NCI-H1694 (cell line): Measurements from ENCODE around the gene CHRM4.

Experiments used
- DNase-seq: peaks from one replicate; lab custom pipeline; 2025; lab: John Stamatoyannopoulos, UW

The CHRM4 gene

DNA sequence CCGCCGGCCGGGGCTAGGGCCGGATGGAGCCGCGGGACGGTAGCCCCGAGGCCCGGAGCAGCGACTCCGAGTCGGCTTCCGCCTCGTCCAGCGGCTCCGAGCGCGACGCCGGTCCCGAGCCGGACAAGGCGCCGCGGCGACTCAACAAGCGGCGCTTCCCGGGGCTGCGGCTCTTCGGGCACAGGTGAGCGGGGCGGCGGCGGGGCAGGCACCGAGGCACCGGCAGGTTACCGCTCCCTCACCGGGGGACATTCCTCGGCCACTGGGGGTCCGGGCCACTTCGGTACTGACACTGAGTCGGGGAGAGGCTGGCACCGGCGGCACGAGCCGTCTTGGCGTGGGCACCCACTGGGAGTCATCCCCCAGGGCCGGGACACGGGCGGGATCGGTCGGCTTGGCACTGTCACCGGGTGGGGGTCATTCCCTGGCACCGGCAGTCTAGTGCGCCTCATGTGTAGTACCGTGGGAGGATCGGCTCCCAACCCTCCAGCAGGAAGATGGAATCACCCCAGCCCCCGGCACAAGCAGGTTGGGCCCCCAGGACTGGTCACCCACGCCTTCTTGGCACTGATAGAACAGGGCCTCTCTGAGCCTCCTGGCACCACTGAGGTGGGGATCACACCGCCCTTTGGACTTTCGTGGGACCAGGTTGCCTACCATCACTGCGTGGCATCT is 43.8 kb downstream of the CHRM4 start:
- DNase-seq, result no peak

DNA sequence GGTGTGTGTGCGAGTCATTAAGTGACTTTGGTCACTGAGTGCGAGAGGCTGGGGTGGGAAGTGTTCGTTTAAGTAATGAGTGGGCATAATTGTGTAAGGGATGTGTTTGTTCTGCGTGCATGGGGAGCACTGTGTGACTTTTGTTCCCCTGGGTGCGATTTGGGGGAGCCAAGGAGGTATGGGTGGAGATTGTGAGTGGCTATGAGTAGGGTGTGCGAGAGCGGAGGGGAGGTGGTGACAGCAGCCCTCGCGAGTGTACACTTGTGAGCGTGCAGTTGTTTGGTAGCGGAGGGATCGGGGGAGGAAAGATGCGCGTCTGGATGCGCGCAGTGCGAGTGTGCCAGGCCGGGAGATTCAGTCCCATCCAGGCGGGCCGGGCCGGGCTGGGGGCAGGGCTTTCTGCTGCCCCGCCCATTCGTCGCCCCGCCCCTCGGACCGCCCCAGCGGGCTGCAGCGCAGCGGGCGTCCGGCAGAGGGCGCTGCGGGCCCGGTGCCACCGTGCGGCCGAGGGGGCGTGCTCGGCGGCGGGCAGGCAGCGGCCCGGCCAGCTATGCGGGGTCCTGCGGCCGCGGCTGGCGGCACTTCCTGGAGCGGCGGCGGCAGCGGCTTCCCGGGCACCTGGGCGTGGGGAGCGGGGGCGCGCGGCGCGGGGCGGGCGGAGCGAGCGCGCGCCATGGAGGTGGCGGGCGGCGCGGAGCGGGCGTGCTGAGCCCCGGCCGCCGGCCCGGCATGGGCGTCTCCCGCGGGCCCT is 44.5 kb downstream of the CHRM4 start, which contains the start of gene DGKZ:
Gene DGKZ (plus strand): TSS at position 578 of the 751 bp plus-strand sequence. CDS start 197 bp downstream, outside the sequence.
- no peak for DNase-seq

DNA sequence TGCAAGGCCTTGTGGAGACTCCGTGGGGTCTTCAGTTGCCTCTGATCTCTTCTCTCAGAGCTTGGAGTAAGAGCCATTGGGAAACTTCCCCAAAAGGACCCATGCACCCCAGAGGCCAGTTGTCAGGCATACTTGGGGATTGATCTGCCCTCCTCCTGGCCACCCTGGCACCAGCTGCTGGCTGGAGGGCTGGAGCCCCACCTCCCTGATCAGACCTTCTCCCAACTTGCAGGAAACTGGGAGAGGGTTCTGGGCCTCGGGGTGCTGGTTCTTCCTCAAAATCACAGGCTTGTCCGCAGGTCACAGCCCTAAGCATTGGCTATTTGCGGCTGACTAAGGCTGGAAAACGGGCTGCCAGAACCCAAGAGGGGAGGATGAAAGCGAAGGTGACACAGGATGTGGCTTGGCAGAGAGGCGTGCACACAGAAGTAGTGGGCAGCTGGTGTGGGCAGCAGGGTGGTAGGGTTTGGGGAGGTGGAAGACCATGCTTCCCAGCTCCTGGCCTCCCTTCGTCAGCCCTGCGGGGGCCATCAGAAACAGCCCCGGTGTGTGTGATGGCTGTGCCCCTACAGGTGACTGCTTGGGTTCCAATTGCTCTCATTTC is 45.6 kb downstream of the CHRM4 start:
- DNase-seq, result no peak

DNA sequence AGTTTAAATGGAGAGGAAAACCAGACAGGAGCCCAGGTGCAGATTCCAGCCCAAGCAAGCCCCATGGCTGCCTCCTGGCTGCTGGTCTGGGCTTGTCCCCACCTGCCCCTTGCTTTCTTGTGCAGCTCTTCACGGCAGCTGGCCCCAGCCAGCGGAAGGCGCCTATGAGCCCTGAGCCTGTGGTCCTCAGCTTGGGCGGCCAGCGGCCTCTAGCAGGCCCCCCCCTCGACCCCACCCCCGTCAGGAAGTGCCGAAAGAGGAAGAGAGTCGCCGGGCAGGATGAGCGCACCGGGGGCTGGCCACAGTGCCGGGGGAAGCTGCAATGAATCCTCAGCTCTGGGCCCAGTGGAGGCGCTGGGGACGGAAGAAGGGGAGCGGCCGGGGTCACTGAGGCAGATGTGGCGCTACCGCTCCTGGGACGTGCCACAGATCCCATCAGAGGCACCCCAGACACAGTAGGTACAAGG is 46.4 kb downstream of the CHRM4 start:
- DNase-seq, result no peak

DNA sequence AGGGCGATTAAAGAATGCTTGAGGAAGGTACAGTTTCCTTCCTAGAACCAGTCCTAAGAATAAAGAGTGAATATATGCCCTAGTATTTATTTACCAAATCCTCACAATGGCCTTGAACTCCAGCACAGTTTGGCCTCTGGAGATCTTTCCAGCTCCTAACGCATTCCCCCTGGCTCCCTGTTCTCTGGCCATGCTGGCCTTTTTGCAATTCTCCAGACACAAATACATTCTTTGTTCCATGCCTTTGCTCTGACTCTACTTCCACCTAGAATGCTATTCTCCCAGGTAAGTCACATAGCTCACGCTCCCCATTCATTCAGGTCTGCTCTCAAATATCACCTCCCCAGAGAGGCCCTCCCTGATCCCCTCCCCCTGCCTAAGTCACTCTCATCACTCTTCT is 48.1 kb downstream of the CHRM4 start:
- no peak for DNase-seq

DNA sequence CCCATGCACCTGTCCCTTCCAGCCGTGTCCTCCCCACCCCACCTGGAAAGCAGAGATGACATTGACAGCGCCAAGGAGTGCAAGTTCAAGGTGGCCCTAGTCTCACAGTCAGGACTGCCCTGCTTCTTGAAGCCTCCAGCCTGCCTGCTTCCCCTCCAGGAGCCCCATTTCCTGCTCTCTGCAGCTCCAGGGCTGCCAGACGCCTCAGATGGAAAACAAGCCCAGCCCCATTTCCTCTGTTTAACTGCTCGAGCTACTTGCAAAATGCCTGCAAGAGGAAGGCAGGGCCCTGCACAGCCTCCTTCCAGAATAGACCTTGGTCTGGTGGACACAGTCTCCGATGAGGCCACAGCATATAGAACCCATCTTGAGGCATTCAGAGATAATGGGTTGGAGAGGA is 49.3 kb downstream of the CHRM4 start:
- DNase-seq, result no peak

DNA sequence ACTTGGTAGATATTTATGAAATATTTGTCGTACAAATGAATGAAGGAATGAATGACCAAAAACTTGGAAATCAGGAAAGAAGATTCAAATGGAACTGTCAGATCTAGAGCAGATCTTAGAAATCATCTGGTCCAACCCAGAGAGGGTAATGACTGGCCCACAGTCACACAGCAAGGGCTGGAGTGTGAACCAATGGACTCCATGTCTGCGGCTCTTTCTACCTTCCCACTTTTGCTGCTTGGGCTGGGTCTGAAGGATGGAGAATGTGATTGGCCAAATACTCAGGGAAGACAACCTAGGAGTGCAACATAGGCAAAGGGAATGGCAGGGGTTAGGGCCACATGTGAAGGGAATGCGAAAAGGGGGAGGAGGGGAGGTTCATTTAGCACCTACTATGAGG is 50.1 kb downstream of the CHRM4 start:
- no peak for DNase-seq

DNA sequence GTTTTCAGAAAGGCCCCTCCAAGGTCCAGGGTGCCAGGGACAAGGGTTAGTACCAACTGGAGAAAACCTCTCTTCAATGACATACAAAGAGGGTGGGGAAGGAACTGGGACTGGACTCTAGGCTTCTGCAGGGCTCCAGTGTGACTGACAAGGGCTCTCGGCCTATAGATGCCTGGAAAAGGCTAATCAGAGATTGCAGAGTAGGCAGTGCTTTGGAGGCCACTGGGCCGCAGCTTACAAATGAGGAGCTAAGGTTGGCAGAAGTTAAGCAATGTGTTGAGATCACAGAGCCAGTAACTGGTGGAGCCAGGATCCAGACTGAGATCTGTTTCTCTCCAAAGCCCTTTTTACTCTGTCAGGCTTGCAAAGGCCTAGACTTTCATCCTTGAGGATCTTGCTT is 51.8 kb downstream of the CHRM4 start:
- DNase-seq, result no peak

DNA sequence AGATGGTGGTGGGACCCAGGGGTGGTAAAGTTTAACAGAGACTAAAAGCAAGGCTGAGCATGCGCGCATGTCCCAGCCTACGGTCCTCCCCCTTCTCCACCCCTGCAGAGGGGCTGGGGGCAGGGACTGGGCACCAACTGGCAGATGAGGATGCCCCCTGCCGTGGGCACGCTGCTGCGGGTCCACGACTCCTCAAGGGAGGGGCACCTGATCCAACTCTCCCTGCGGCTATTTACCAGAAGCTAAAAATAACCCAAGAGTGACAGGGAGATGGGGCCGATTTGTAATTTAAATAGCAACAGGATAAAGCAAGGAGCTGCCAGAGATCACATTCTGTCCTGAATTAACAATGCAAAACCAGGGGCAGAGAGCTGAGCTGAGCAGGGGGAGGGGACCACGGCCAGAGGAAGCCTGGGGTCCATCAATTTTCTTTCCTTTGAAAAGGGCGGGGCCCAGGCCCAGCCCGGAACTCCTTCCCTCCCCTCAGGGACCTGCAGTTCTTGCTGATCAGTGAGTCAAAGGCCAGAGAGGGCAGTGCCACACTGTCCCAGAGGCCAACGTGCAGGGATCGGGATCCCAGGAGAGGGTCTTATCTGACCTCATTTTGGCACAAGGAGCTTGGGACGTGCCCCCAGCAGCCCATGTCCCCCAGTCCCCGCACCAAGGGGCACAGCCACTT is 52.4 kb downstream of the CHRM4 start:
- DNase-seq, result peak; percentile 46

DNA sequence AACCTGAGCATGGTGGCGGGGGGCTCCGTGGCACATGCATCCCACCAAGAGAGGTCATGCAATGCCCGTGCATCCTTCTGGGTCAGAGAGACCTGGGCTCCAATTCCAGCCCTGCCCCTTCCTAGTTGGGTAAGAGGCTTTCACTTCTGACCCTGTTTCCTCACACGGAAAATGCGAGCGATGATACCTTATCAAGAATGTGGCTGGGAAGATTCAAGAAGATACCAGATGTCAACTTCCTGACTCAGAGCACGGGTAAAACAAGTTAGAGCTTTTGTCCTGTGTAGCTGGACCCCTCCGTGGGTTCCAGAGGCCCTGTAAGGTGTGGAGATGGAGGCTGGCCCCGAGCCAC is 53.0 kb downstream of the CHRM4 start:
- DNase-seq, result no peak

DNA sequence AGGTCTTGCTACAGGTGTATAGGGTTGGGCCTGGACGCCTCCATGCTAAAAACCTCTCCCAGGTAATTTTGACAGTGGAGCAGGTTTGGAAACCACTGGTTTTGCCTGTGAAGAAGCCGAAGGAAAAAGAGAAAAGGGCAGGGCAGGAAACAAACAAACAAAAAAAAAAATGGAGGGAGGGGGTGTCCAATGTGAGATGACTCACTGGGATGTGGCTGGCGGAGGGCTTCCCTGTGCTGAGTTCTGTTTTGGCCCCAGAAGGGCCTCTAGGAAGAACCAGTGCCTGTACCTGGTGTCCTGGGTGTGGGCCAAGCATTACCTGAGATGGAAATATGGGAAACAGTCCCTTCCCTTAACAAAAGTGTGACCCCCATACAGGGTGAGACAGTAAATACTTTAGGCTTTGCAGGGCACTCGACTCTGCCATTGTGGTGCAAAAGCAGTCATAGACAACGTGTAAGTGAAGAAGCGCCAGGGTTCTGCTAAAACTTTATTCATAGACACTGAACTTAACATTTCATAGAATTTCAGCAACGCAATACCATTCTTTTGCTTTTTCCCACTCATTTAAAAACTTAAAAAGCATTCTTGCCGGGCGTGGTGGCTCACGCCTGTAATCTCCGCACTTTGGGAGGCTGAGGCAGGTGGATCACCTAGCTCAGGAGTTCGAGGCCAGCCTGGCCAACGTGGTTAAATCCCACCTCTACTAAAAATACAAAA is 53.8 kb downstream of the CHRM4 start:
- no peak for DNase-seq

DNA sequence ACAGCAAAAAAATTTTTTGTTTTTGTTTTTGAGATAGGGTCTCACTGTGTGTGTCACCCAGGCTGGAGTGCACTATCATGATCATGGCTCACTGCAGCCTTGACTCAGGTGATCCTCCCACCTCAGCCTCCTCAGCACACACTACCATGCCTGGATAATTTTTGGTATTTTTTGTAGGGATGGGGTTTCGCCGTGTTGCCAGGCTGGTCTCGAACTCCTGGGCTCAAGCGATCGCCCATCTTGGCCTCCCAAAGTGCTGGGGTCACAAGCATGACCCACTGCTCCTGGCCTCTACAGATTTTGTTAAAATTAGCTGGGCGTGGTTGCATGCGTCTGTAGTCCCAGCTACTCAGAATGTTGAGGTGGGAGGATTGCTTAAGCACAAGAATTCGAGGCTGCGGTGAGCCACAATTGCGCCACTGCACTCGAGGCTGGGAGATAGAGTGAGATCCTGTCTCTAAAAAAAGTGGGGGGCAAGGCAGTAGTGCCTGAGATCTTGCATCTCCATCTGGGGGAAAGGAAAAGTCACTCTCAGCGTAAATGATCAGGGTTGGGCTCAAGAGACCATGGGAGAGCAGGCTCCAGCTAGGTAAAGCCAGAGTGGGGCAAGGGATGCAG is 54.9 kb downstream of the CHRM4 start:
- no peak for DNase-seq

DNA sequence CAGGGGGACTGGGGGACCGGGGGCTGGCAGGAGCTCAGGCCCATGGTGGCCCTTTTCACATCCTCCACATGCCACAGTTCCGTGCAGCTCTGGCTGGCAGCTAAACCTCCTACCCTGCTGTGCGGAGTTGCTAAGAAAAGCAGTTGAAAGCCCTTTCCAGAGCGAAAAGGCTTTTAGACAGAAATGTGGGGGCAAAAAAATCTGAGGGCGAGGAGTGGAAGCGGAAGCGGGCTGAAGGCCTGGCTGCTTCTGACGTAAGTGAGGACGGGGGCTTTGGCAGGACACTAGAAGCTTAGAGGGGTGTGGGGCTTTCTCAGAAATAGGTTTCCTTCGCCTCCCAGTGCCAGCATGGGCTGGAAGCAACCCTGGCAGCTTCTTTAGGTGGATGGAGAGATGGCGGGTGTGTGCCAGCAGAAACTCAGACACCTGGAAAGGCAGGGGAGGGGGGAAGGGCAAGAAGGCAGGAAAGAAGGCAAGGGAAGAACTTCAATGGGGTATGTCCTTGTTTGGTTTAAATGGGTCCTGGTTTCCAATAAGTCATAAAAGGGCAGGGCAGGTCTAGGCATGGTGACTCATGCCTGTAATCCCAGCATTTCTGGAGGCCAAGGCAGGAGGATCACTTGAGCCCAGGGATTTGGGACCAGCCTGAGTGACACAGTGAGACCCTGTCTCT is 55.5 kb downstream of the CHRM4 start:
- no peak for DNase-seq

DNA sequence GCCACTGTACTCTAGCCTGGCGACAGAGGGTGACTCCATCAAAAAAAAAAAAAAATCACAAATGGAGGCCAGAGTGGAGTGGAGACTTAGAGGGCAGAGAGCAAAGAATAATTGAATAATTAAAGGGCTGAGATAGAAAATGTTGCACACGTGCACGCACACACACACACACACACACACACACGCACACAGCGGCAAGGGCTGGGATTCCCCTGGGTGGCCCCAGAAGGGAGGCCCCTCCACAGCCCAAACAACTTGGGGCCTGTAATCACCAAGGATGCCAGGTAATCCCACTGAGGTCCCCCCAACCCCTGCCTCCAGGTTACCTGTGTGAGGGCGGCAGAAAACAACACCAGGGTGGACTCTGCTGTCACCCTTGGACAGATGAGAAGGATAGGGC is 56.3 kb downstream of the CHRM4 start:
- no peak for DNase-seq

DNA sequence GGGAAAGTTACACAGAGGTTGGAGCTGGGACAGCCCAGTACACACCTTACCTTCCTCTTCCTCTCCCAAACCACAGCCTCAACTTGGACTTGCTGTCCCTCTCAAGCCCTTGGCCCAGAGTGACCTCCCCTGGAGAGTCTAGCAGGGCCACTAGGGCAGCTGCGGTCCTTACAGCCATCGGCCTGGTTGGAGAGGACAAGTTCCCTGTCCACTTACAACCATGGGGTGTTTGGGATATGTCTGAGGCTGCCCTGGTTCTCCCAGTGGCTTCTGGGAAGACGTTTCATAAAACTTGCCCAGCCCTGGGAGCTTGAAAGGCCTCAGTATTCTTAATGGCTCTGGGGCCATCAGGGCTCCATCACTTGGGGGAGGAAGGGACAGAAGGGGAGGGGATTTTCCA is 57.4 kb downstream of the CHRM4 start:
- no peak for DNase-seq
